OCI-LY7 (cell line): ENCODE measurements around the gene SLC25A11. TPM values are rescaled to one million over a fixed set of nuclear protein-coding genes. Genes with fewer than 3 reads are reported as not detected.

Source experiments
- BruUV-seq: library from RNA; stranded (reverse); fragments of 400-500 nt; replicated peaks from 2 replicates; lab custom pipeline; 2021; lab: Mats Ljungman, UMichigan
- CTCF ChIA-PET: fragments of 300-600 bp; sonication (Branson Sonifier 250); formaldehyde crosslinking; loops from one replicate; lab custom pipeline; 2022; ENCODE audit warnings: antibody characterized with exemption; ENCODE audit not compliant: unreplicated experiment; lab: Charles Lee
- POLR2A ChIA-PET: fragments of 300-600 bp; sonication (Branson Sonifier 250); formaldehyde crosslinking; loops from one replicate; lab custom pipeline; 2022; ENCODE audit warnings: antibody characterized with exemption; lab: Charles Lee
- DNase-seq: peaks from one replicate; pipeline ENCODE4 v3.0.0-alpha.2; 2015; ENCODE audit warnings: low spot score
- H2AFZ ChIP-seq: fragments of 200-600 bp; sonication (generic), shearing (Covaris generic); 2 replicates; pipeline ENCODE4 v1.6.1; 2014; ENCODE audit warnings: mild to moderate bottlenecking, antibody characterized with exemption, low read length, moderate library complexity
- H3K27ac ChIP-seq: fragments of 200-600 bp; sonication (generic); 2 replicates; pipeline ENCODE4 v1.5.1; 2014; ENCODE audit warnings: mixed run types, low read depth, mild to moderate bottlenecking, moderate library complexity, low read length, inconsistent platforms; ENCODE audit not compliant: poor library complexity, severe bottlenecking
- H3K36me3 ChIP-seq: fragments of 200-600 bp; sonication (generic); 2 replicates; pipeline ENCODE4 v1.6.1; 2014; ENCODE audit warnings: mild to moderate bottlenecking, antibody characterized with exemption, low read length, moderate library complexity, mixed read lengths; ENCODE audit not compliant: insufficient read depth
- H3K4me1 ChIP-seq: fragments of 200-600 bp; sonication (generic); 2 replicates; pipeline ENCODE4 v1.5.1; 2014; ENCODE audit warnings: mild to moderate bottlenecking, low read length; ENCODE audit not compliant: insufficient read depth, poor library complexity, severe bottlenecking
- H3K4me2 ChIP-seq: fragments of 200-600 bp; sonication (generic); 2 replicates; pipeline ENCODE4 v1.6.1; 2014; ENCODE audit warnings: mild to moderate bottlenecking, low read length
- H3K4me3 ChIP-seq: fragments of 200-600 bp; sonication (generic); 2 replicates; pipeline ENCODE4 v1.5.1; 2014; ENCODE audit warnings: mild to moderate bottlenecking, low read depth, low read length; ENCODE audit not compliant: poor library complexity, severe bottlenecking
- H3K79me2 ChIP-seq: fragments of 200-600 bp; sonication (generic); 2 replicates; pipeline ENCODE4 v1.6.1; 2016; ENCODE audit warnings: low read depth, mild to moderate bottlenecking, low read length, moderate library complexity, mixed read lengths; ENCODE audit not compliant: insufficient read depth
- H3K9me2 ChIP-seq: fragments of 200-600 bp; sonication (generic); 2 replicates; pipeline ENCODE4 v1.6.1; 2016; ENCODE audit warnings: mild to moderate bottlenecking, low read length, mixed read lengths; ENCODE audit not compliant: insufficient read depth
- H3K9me3 ChIP-seq: fragments of 200-600 bp; sonication (generic); 2 replicates; pipeline ENCODE4 v1.6.1; 2014; ENCODE audit warnings: mild to moderate bottlenecking, mixed run types, low read length, mixed read lengths
- H4K20me1 ChIP-seq: fragments of 200-600 bp; sonication (generic); 2 replicates; pipeline ENCODE4 v1.6.1; 2014; ENCODE audit warnings: mild to moderate bottlenecking, antibody characterized with exemption, low read length, moderate library complexity, mixed read lengths; ENCODE audit not compliant: insufficient read depth
- CTCF ChIP-seq: fragments of 200-600 bp; sonication (generic); conservative IDR thresholded peaks from 2 replicates; pipeline ENCODE4 v1.5.1; 2014; ENCODE audit warnings: mild to moderate bottlenecking, antibody characterized with exemption, low read length, moderate library complexity, mixed read lengths
- EZH2phosphoT487 ChIP-seq: fragments of 200-600 bp; sonication (generic); IDR thresholded peaks from 2 replicates; pipeline ENCODE4 v1.6.1; 2018; ENCODE audit warnings: low read depth, borderline replicate concordance, mild to moderate bottlenecking, mixed run types, antibody characterized with exemption, low read length, moderate library complexity, mixed read lengths
- intact Hi-C: fragments of 100-400 bp; cut with micrococcal nuclease; formaldehyde crosslinking; loops from one replicate; pipeline ENCODE4 v1.10.0; 2022; ENCODE audit not compliant: unreplicated experiment
- total RNA-seq, 2 experiments: library from RNA; depleted of rRNA in 1 of 2; stranded (reverse); fragments of >200 nt in 1 of 2; shearing (Covaris generic) in 1 of 2; gene quantifications; 2 replicates each; pipeline ENCODE4 v1.2.3, GENCODE V29; 2014 to 2022

The SLC25A11 gene
- total RNA-seq, 2 experiments from 2014 or later, result 68.2 to 80.6 TPM

DNA sequence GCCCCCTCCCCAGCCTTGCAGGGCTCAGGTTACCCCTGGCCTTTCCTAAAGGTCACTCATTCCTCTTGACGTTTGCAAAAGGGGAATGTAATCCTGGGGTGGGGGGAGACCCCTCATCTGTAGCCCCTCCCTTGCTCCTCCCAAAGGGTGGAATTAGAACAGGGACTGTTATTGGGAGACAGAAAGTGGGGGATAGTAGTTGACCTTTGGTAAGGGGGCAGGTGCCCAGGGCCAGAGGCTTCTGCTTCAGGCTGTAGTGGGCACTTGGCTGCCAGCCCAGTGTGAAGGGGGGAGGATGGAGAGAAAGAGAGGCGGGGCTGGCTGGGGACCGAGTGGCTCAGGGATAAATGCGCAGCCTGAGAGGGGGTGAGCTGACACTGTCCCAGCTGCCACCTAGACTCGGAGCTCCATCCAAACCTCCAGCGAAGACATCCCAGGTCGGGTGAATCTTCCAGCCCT is 10.9 kb upstream of the SLC25A11 start, which contains the start of gene ENO3:
Gene ENO3 (plus strand): TSS at position 374 of the 459 bp plus-strand sequence. CDS start 711 bp downstream, outside the sequence.
- DNase-seq, result peak; percentile 36
- no TSS peak for BruUV-seq
- H3K9me2 ChIP-seq, result no peaks in the 10 kb centered on the region

DNA sequence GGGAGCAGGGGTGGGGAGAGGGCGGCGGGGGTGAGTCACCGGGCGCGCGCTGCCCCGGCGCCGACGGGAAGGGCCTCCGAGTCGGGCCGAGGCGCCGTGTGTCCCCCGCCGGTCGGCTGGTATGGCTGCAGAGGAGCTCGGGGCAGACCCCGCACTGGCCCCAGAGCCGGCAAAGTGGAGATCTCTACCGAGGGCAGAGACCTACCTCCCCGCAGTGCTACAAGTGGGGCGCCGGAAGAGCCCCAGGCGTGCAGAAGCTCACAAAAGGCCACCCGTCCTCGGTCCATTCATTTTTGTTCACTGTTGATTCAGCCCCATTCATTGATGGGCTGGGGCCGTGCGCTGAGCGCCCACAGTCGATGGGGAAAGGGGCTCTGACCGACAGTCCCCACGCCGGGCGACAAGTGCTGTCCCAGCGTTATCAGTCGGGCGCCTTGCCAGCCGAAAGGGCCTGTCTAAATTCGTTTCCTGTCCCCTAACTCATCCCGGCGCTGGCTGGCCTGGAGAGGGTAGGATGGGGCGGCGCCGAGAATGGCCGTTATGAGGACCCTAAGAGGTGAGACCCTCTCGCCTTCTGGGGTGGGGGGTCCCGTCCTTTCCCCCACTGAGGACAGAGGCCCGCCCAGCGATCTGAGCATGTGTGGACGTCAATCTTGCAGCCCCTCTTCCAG is 10.4 kb upstream of the SLC25A11 start:
- intact Hi-C loops, result no loop called here
- H4K20me1 ChIP-seq, result peaks cover 16% of the 10 kb centered on the region
- H3K9me2 ChIP-seq, result no peaks in the 10 kb centered on the region
- H3K36me3 ChIP-seq, result peaks cover 30% of the 10 kb centered on the region
- peak overlapping the region; percentile 100 for H3K4me3 ChIP-seq
- peak; percentile 51 for DNase-seq
- no peaks in the 10 kb centered on the region for H3K9me3 ChIP-seq
- peak overlapping the region; percentile 48; the same call in 1 of the 2 replicates for H2AFZ ChIP-seq
- peak overlapping the region; percentile 99 for H3K27ac ChIP-seq
- peak overlapping the region; percentile 93 for H3K4me2 ChIP-seq
- TF ChIP-seq CTCF (no peak), EZH2phosphoT487 (no peak)
- peaks cover 31% of the 10 kb centered on the region for H3K79me2 ChIP-seq
- ChIA-PET POLR2A (interaction anchor here (3.8 to 5.9 kb wide), 2 partner anchors 10 to 17 kb away, joined by 18 to 51 read pairs; partner anchors contain the start of genes RNF167, SLC25A11 and SPAG7), CTCF (no interaction called here)
- BruUV-seq, result no TSS peak
- H3K4me1 ChIP-seq, result peaks cover 36% of the 10 kb centered on the region

More for the DNA sequence above, 10.9 kb upstream of the SLC25A11 start, which contains the start of gene ENO3:
- H2AFZ ChIP-seq, result peak within 1 kb of the TSS; percentile 48; the same call in 1 of the 2 replicates
- TF ChIP-seq CTCF (no peak), EZH2phosphoT487 (no peak)
- ChIA-PET CTCF (interaction anchor here (1.2 kb wide), 1 partner anchor 17 kb away, joined by 3 read pairs; the partner anchor contains the start of gene SPAG7), POLR2A (interaction anchor here (0.7 to 5.9 kb wide), 3 partner anchors 11 to 17 kb away, joined by 3 to 51 read pairs (median 18); partner anchors contain the start of genes RNF167, SLC25A11 and SPAG7)
- H3K9me3 ChIP-seq, result no peaks in the 10 kb centered on the region
- intact Hi-C loops, result no loop called here
- H3K4me2 ChIP-seq, result peak within 1 kb of the TSS; percentile 93
- H3K4me3 ChIP-seq, result peak within 1 kb of the TSS; percentile 100
- H3K36me3 ChIP-seq, result peaks cover 25% of the 10 kb centered on the region
- peaks cover 31% of the 10 kb centered on the region for H3K4me1 ChIP-seq
- H3K79me2 ChIP-seq, result peaks cover 25% of the 10 kb centered on the region
- peaks cover 11% of the 10 kb centered on the region for H4K20me1 ChIP-seq
- peak within 1 kb of the TSS; percentile 99 for H3K27ac ChIP-seq
